Measurements from ENCODE around the gene USF1.

DNA sequence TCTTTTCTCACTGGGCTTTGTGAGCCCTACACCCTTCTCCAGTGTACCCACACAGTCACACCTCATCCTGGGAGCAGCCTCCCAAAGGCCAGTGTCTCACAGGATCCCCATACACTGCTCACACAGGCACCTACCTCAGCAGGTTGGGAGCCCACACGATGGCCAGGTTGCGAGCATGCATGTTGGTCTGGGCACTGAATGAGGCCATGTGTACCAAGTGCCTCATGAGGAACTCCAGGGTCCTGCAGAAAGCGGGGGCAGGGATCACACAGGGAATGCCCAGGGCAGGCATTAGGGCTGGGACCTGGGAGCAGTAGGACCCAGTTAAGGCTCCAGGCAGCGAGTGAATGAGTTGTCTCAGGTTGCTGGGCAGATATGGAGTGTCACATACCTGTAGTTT, 8.5 kb upstream of the USF1 start:
- TF ChIP-seq, protein P1, sequence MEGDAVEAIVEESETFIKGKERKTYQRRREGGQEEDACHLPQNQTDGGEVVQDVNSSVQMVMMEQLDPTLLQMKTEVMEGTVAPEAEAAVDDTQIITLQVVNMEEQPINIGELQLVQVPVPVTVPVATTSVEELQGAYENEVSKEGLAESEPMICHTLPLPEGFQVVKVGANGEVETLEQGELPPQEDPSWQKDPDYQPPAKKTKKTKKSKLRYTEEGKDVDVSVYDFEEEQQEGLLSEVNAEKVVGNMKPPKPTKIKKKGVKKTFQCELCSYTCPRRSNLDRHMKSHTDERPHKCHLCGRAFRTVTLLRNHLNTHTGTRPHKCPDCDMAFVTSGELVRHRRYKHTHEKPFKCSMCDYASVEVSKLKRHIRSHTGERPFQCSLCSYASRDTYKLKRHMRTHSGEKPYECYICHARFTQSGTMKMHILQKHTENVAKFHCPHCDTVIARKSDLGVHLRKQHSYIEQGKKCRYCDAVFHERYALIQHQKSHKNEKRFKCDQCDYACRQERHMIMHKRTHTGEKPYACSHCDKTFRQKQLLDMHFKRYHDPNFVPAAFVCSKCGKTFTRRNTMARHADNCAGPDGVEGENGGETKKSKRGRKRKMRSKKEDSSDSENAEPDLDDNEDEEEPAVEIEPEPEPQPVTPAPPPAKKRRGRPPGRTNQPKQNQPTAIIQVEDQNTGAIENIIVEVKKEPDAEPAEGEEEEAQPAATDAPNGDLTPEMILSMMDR (IDR thresholded peaks at IDR 0.05) = no peak
- no peak for TF ChIP-seq POLR2A (IDR thresholded peaks at IDR 0.05)

Data from right lobe of liver (tissue), 4 donors.